ENCODE measurements around the gene GRK5. TPM values are rescaled to one million over a fixed set of nuclear protein-coding genes. Genes with fewer than 3 reads are reported as not detected.

GRK5 gene
- total RNA-seq, 1 experiment from 2014 or later: 4.5 TPM

- ChIA-PET CTCF (no interaction called here), POLR2A (ENCODE audit: unreplicated experiment) (no interaction called here)
- Histone ChIP-seq H3K27ac (ENCODE audit: low read length) (no peak overlapping the region), H3K9me3 (ENCODE audit: low read length) (no peaks in the 10 kb centered on the region), H3K27me3 (ENCODE audit: low read length) (no peaks in the 10 kb centered on the region), H3K9ac (ENCODE audit: low read length) (no peak overlapping the region), H3K9me2 (replicated peaks; ENCODE audit: low read length) (no peaks in the 10 kb centered on the region), H3K4me2 (ENCODE audit: low read length) (no peak overlapping the region), H3K36me3 (ENCODE audit: low read depth, low read length) (no peaks in the 10 kb centered on the region), H3K79me2 (ENCODE audit: low read length) (no peaks in the 10 kb centered on the region), H4K20me1 (ENCODE audit: low read length) (no peaks in the 10 kb centered on the region), H3F3A (ENCODE audit: low read length, unreplicated experiment) (no peaks in the 10 kb centered on the region), H3K4me3 (ENCODE audit: low read length) (no peak overlapping the region), H3K4me1 (ENCODE audit: insufficient read depth, low read length) (peaks cover 9% of the 10 kb centered on the region; the same call in 1 of the 2 replicates), H2AFZ (ENCODE audit: low read length) (no peak overlapping the region)
- no peak for ATAC-seq
- intact Hi-C loops (cut with micrococcal nuclease): no loop called here
- no peak for DNase-seq
- no TSS peak for BruUV-seq (replicated peaks)
- TF ChIP-seq CTCF (conservative IDR thresholded peaks at IDR 0.05; ENCODE audit: low read depth, low read length) (no peak), EZH2 (IDR thresholded peaks at IDR 0.05; ENCODE audit: low read length, unreplicated experiment) (no peak), EZH2phosphoT487 (IDR thresholded peaks at IDR 0.05; ENCODE audit: borderline replicate concordance, low read length) (no peak)
Observed at GRCh38 chr10:119406137-119406536, 198.8 kb downstream of the GRK5 start.

GRCh38 chr10:119406601-119407253, 199.4 kb downstream of the GRK5 start:
- ATAC-seq (no peak), DNase-seq (no peak)
- no peaks in the 10 kb centered on the region for H3F3A ChIP-seq (ENCODE audit: low read length, unreplicated experiment)
- H3K4me2 ChIP-seq (ENCODE audit: low read length): no peak overlapping the region
- no peak overlapping the region for H3K9ac ChIP-seq (ENCODE audit: low read length)
- ChIA-PET CTCF (no interaction called here), POLR2A (ENCODE audit: unreplicated experiment) (no interaction called here)
- intact Hi-C loops (cut with micrococcal nuclease): no loop called here
- H3K36me3 ChIP-seq (ENCODE audit: low read depth, low read length): no peaks in the 10 kb centered on the region
- no peaks in the 10 kb centered on the region for H3K9me3 ChIP-seq (ENCODE audit: low read length)
- BruUV-seq (replicated peaks): no TSS peak
- no peaks in the 10 kb centered on the region for H3K27me3 ChIP-seq (ENCODE audit: low read length)
- no peak overlapping the region for H2AFZ ChIP-seq (ENCODE audit: low read length)
- no peaks in the 10 kb centered on the region for H4K20me1 ChIP-seq (ENCODE audit: low read length)
- H3K27ac ChIP-seq (ENCODE audit: low read length): no peak overlapping the region
- TF ChIP-seq EZH2 (IDR thresholded peaks at IDR 0.05; ENCODE audit: low read length, unreplicated experiment) (no peak), CTCF (conservative IDR thresholded peaks at IDR 0.05; ENCODE audit: low read depth, low read length) (no peak), EZH2phosphoT487 (IDR thresholded peaks at IDR 0.05; ENCODE audit: borderline replicate concordance, low read length) (no peak)
- H3K4me3 ChIP-seq (ENCODE audit: low read length): no peak overlapping the region
- peaks cover 3% of the 10 kb centered on the region; the same call in 1 of the 2 replicates for H3K4me1 ChIP-seq (ENCODE audit: insufficient read depth, low read length)
- H3K9me2 ChIP-seq (replicated peaks; ENCODE audit: low read length): no peaks in the 10 kb centered on the region
- H3K79me2 ChIP-seq (ENCODE audit: low read length): no peaks in the 10 kb centered on the region

GRCh38 chr10:119407254-119407777, 199.9 kb downstream of the GRK5 start:
- ATAC-seq (no peak), DNase-seq (no peak)
- H3K27me3 ChIP-seq (ENCODE audit: low read length): no peaks in the 10 kb centered on the region
- H3K4me2 ChIP-seq (ENCODE audit: low read length): no peak overlapping the region
- intact Hi-C loops (cut with micrococcal nuclease): no loop called here
- ChIA-PET POLR2A (ENCODE audit: unreplicated experiment) (interaction anchor here (0.8 kb wide), 1 partner anchor 200 kb away, joined by 18 read pairs; no protein-coding TSS in a partner anchor), CTCF (no interaction called here)
- H3K4me3 ChIP-seq (ENCODE audit: low read length): no peak overlapping the region
- H4K20me1 ChIP-seq (ENCODE audit: low read length): no peaks in the 10 kb centered on the region
- no TSS peak for BruUV-seq (replicated peaks)
- no peaks in the 10 kb centered on the region for H3K79me2 ChIP-seq (ENCODE audit: low read length)
- H3K36me3 ChIP-seq (ENCODE audit: low read depth, low read length): no peaks in the 10 kb centered on the region
- H3K4me1 ChIP-seq (ENCODE audit: insufficient read depth, low read length): no peaks in the 10 kb centered on the region
- no peaks in the 10 kb centered on the region for H3F3A ChIP-seq (ENCODE audit: low read length, unreplicated experiment)
- no peak for TF ChIP-seq EZH2phosphoT487 (IDR thresholded peaks at IDR 0.05; ENCODE audit: borderline replicate concordance, low read length)
- no peak for TF ChIP-seq EZH2 (IDR thresholded peaks at IDR 0.05; ENCODE audit: low read length, unreplicated experiment)
- TF ChIP-seq CTCF (conservative IDR thresholded peaks at IDR 0.05; ENCODE audit: low read depth, low read length): no peak
- no peak overlapping the region for H2AFZ ChIP-seq (ENCODE audit: low read length)
- H3K9me3 ChIP-seq (ENCODE audit: low read length): no peaks in the 10 kb centered on the region
- no peak overlapping the region for H3K27ac ChIP-seq (ENCODE audit: low read length)
- H3K9ac ChIP-seq (ENCODE audit: low read length): no peak overlapping the region
- no peaks in the 10 kb centered on the region for H3K9me2 ChIP-seq (replicated peaks; ENCODE audit: low read length)
